SIG-M5 (cell line): ENCODE results near the gene NTN3.
A peak's percentile ranks its signal among the peaks of the same experiment; 100 is the strongest.

Experiments used
- DNase-seq: peaks from one replicate; lab custom pipeline; 2025; lab: John Stamatoyannopoulos, UW

The NTN3 gene

GRCh38 chr16:2514333-2515179 is 43.5 kb downstream of the NTN3 start:
- no peak for DNase-seq

- DNase-seq: no peak
These were observed 44.2 kb downstream of the NTN3 start for GRCh38 chr16:2515180-2515851.

- peak; percentile 88 for DNase-seq
These were observed 45.5 kb downstream of the NTN3 start for GRCh38 chr16:2516391-2517240.

DNA sequence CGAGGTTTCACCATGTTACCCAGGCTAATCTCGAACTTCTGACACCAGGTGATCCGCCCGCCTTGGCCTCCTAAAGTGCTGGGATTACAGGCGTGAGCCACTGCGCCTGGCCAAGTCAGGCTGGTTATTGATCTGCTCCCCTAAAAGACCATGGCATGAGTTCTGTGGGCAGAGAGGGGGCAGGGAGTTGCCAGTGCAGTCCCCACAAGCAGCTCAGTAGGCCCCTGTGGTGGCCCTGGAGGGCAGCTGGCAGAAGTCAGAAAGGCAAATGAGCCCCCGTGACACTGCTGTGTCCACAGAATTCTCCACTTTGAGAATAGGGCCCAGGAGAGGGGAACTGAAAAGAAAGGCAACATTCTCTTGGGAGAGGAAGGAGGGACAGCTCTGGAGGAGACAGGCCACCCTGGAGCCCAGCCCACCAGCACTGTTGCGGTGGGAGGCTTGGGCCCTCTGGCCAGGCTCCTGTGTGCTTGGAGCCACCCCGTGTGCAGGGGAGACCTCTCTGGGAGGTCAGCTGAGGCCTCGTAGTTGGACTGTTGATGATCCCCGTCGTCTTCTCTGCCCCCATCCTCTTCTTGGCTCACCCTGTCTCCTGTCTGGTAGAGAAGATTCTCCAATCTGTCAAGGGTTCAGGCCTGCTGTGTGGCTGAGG is 47.0 kb downstream of the NTN3 start:
- DNase-seq: no peak

- no peak for DNase-seq
These were observed 48.0 kb downstream of the NTN3 start for GRCh38 chr16:2518823-2519710.

DNA sequence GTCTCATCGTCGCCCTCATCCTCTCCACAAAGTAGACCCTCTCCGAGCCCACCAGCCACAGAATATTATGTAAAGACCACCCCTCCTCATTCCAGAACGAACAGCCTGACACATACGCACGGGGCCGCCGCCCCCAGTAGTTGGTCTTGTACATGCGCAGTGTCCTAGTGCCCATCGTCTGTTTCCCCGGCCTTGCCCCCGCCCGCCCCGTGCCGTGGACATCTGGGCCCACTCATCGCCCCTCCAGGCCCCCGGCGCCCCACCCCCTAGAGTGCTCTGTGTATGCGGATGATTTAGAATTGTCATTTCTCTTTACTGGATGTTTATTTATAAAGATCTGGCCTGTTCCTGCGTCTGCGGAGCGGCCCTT is 48.6 kb downstream of the NTN3 start:
- DNase-seq: no peak

DNA sequence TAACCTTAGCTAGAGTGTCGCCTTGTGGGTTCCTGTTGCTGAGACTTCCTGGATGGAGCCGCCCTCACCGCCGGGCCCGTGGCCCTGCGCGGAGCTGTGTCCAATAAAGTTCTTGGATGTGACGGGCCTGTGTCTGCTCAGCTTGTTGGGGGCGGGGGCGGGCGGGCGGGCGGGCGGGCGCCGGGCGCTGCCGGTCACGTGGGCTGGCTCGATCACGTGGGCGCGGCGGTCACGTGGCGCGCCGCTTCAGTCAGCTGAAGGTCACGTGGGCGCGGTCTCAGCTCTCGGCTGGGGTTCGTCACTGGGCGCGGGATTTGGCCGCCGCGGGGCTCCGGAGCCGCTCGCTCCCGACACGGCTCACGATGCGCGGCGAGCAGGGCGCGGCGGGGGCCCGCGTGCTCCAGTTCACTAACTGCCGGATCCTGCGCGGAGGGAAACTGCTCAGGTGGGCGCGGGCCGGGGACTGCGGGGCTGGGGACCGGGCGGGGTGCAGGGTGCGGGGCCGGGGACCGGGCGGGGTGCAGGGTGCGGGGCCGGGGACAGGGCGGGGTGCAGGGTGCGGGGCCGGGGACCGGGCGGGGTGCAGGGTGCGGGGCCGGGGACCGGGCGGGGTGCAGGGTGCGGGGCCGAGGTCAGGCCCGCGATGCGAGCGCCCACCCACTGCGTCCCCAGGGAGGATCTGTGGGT is 49.1 kb downstream of the NTN3 start, which contains the start of gene AMDHD2:
Gene AMDHD2 (plus strand): TSS at position 275 of the 687 bp plus-strand sequence. CDS start 88 bp downstream, at position 363.
- DNase-seq: peak; percentile 65

GRCh38 chr16:2520784-2521531 is 49.9 kb downstream of the NTN3 start:
- no peak for DNase-seq
